HUDEP-2 (cell line): ENCODE data around the gene OR1J1.
A peak's percentile ranks its signal among the peaks of the same experiment; 100 is the strongest.

Experiments
- DNase-seq, 76 experiments: peaks; one replicate each; lab custom pipeline; 2025; ENCODE audit not compliant: unreplicated experiment in 76 of 76; lab: John Stamatoyannopoulos, UW

OR1J1 gene

GRCh38 chr9:122446819-122447484, 30.8 kb downstream of the OR1J1 start:
- DNase-seq: peak in 64 of 76 experiments; percentile 7 to 92 (median 60)

DNA sequence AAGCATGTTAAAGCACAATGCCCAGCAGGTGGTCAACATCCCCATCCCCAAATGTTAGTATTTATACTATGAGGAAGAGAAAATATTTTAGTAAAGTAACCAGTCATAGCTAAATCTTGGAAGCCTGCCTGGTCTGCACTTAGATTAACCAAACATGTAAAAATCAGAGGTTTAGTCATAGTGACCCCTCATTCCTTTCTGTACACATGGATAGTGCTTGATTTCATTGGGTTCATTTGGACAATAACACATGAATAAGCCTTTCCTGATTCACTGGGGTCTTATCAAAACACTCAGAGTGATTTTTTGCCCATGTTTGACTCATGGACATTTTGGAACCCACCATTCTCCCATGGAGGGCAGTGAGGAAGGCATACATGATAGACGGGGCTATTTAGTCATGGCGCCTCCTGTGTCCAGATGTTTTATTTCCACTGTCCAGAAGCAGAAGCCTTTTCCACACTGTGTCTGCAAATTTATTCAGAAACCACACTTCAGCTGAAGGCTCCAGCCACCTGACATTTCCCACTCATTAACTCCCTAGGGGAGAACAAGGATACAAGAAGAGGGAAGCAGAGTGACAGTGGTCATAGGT, 32.5 kb downstream of the OR1J1 start:
- DNase-seq: no peak

- DNase-seq: no peak
These were observed 33.5 kb downstream of the OR1J1 start for GRCh38 chr9:122444041-122444733.

DNA sequence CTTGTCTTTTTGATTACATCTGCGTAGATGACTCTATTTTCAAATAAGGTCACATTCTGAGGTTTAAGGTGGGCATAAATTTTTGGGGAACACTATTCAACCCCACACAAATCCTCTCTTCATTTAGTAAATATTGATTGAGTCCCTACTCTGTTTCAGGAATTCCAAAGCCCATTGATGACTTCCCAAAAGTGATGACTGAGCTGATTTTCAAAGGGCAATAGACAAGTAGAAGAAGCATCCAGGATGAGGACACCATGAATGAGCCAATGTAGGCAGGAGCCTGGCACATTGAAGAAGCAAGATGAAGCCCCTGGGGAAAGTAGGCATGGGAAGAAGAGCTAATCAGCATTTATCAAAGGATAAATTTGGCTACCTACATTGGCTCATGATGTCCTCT, 35.2 kb downstream of the OR1J1 start:
- no peak for DNase-seq
